AG20443 (cell line): ENCODE data around the gene APBB2.

Source experiments
- DNase-seq: peaks from one replicate; pipeline ENCODE4 v3.0.0; 2012; ENCODE audit warnings: low spot score, mixed read lengths

The APBB2 gene

GRCh38 chr4:41189076-41189475, 25.3 kb downstream of the APBB2 start:
- no peak for DNase-seq

GRCh38 chr4:41185614-41186592, 28.4 kb downstream of the APBB2 start:
- DNase-seq = no peak

GRCh38 chr4:41184009-41184408, 30.3 kb downstream of the APBB2 start:
- no peak for DNase-seq

GRCh38 chr4:41183021-41183553, 31.3 kb downstream of the APBB2 start:
- no peak for DNase-seq

GRCh38 chr4:41181037-41181436, 33.3 kb downstream of the APBB2 start:
- no peak for DNase-seq

- DNase-seq = no peak
Observed at GRCh38 chr4:41179498-41180195, 34.7 kb downstream of the APBB2 start.

- DNase-seq = peak; percentile 83
Observed at GRCh38 chr4:41178372-41179370, 35.7 kb downstream of the APBB2 start.

GRCh38 chr4:41177016-41177415, 37.3 kb downstream of the APBB2 start:
- DNase-seq = peak; percentile 64

- DNase-seq = peak; percentile 14
Observed at GRCh38 chr4:41176340-41176739, 38.0 kb downstream of the APBB2 start.

GRCh38 chr4:41175794-41176193, 38.5 kb downstream of the APBB2 start:
- DNase-seq = no peak

- no peak for DNase-seq
Observed at GRCh38 chr4:41174444-41174843, 39.9 kb downstream of the APBB2 start.

- no peak for DNase-seq
Observed at GRCh38 chr4:41172786-41173185, 41.6 kb downstream of the APBB2 start.

- DNase-seq = no peak
Observed at GRCh38 chr4:41169256-41169800, 45.0 kb downstream of the APBB2 start.

GRCh38 chr4:41167191-41167590, 47.2 kb downstream of the APBB2 start:
- no peak for DNase-seq

GRCh38 chr4:41164405-41164804, 49.9 kb downstream of the APBB2 start:
- DNase-seq = no peak

GRCh38 chr4:41161355-41161754, 53.0 kb downstream of the APBB2 start:
- no peak for DNase-seq

GRCh38 chr4:41160856-41161255, 53.5 kb downstream of the APBB2 start:
- peak; percentile 24 for DNase-seq

GRCh38 chr4:41160012-41160789, 54.1 kb downstream of the APBB2 start:
- peak; percentile 62 for DNase-seq

- DNase-seq = no peak
Observed at GRCh38 chr4:41158756-41159155, 55.6 kb downstream of the APBB2 start.

GRCh38 chr4:41158274-41158673, 56.1 kb downstream of the APBB2 start:
- no peak for DNase-seq
